CD4-positive, alpha-beta T cell (primary cell): ENCODE data around the gene MYO18A. TPM values are rescaled to one million over a fixed set of nuclear protein-coding genes. Genes with fewer than 3 reads are reported as not detected.

Experiments
- ATAC-seq: fragments of 200-7000 bp; cut with Tn5 transposase; one replicate; pipeline ENCODE4 v1.10.0; 2022; ENCODE audit warnings: mild to moderate bottlenecking; ENCODE audit not compliant: poor library complexity
- CTCF ChIA-PET: fragments of 350-600 bp; sonication (Branson Sonifier 250); formaldehyde crosslinking; loops from one replicate; lab custom pipeline; 2021; ENCODE audit warnings: antibody characterized with exemption, inconsistent platforms; lab: Charles Lee
- POLR2A ChIA-PET: fragments of 350-600 bp; sonication (Branson Sonifier 250); formaldehyde crosslinking; loops from one replicate; lab custom pipeline; 2021; ENCODE audit warnings: antibody characterized with exemption, inconsistent platforms; lab: Charles Lee
- DNase-seq, 14 experiments: peaks; one replicate each; pipeline ENCODE4 v3.0.0-alpha.2; 2013 to 2020; ENCODE audit warnings: mixed read lengths in 2 of 14
- H3K27ac ChIP-seq, 2 donors: one replicate each; pipeline versions ENCODE4 v1.5.1 to v1.7.0; 2013; ENCODE audit warnings: low read length in 2 of 2, low read depth in 1 of 2, mild to moderate bottlenecking in 1 of 2
- H3K27me3 ChIP-seq, 2 experiments: 1 replicate in 1 of 2; 2 replicates in 1 of 2; pipeline versions ENCODE4 v1.6.1 to v1.7.0; 2013; ENCODE audit warnings: low read length in 2 of 2, control low read depth in 1 of 2, mild to moderate bottlenecking in 1 of 2, moderate library complexity in 1 of 2; ENCODE audit not compliant: insufficient read depth in 2 of 2, control insufficient read depth in 1 of 2
- H3K36me3 ChIP-seq: one replicate; pipeline ENCODE4 v1.6.1; 2013; ENCODE audit warnings: low read length, control low read depth; ENCODE audit not compliant: insufficient read depth
- H3K4me1 ChIP-seq: one replicate; pipeline ENCODE4 v1.6.1; 2013; ENCODE audit warnings: low read length, control low read depth; ENCODE audit not compliant: insufficient read depth
- H3K4me3 ChIP-seq: one replicate; pipeline ENCODE4 v1.5.1; 2013; ENCODE audit warnings: mild to moderate bottlenecking, low read length, moderate library complexity
- H3K9me3 ChIP-seq, 2 experiments: 1 replicate in 1 of 2; 2 replicates in 1 of 2; pipeline versions ENCODE4 v1.6.1 to v1.7.0; 2013; ENCODE audit warnings: low read length in 2 of 2, mild to moderate bottlenecking in 2 of 2, control low read depth in 1 of 2, moderate library complexity in 1 of 2; ENCODE audit not compliant: control insufficient read depth in 1 of 2, insufficient read depth in 1 of 2
- H3K27ac Mint-ChIP-seq: one replicate; pipeline ENCODE4 v1.8.0; 2020; ENCODE audit warnings: mixed read lengths
- H3K27me3 Mint-ChIP-seq: one replicate; pipeline ENCODE4 v1.8.0; 2021; ENCODE audit warnings: mixed read lengths
- H3K36me3 Mint-ChIP-seq: one replicate; pipeline ENCODE4 v1.8.0; 2021; ENCODE audit warnings: low read depth, mixed read lengths
- H3K4me1 Mint-ChIP-seq: one replicate; pipeline ENCODE4 v1.8.0; 2021; ENCODE audit warnings: low read depth, mixed read lengths
- H3K4me3 Mint-ChIP-seq: one replicate; pipeline ENCODE4 v1.8.0; 2020; ENCODE audit warnings: mild to moderate bottlenecking, mixed read lengths
- H3K9me3 Mint-ChIP-seq: one replicate; pipeline ENCODE4 v1.8.0; 2020; ENCODE audit warnings: mixed read lengths
- intact Hi-C, 2 experiments: fragments of 100-400 bp; cut with DNase I in 1 of 2; cut with micrococcal nuclease in 1 of 2; formaldehyde crosslinking; loops; one replicate each; pipeline versions ENCODE4 v1.15.1 to v1.9.0; 2023 to 2025; cut with DNase I, micrococcal nuclease
- total RNA-seq, 174 experiments: library from RNA in 2 of 174; stranded (reverse) in 2 of 174; gene quantifications; one replicate each; pipeline ENCODE4 v1.2.3 and lab custom pipeline; 2021 to 2026
- TF ChIP-seq, protein P1 (sequence below): fragments of 200-600 bp; IDR thresholded peaks from one replicate; pipeline ENCODE4 v1.8.0; 2022; ENCODE audit warnings: antibody characterized with exemption, mild to moderate bottlenecking

The MYO18A gene
- total RNA-seq, 2 experiments from 2014 or later: 87.0 to 90.1 TPM

DNA sequence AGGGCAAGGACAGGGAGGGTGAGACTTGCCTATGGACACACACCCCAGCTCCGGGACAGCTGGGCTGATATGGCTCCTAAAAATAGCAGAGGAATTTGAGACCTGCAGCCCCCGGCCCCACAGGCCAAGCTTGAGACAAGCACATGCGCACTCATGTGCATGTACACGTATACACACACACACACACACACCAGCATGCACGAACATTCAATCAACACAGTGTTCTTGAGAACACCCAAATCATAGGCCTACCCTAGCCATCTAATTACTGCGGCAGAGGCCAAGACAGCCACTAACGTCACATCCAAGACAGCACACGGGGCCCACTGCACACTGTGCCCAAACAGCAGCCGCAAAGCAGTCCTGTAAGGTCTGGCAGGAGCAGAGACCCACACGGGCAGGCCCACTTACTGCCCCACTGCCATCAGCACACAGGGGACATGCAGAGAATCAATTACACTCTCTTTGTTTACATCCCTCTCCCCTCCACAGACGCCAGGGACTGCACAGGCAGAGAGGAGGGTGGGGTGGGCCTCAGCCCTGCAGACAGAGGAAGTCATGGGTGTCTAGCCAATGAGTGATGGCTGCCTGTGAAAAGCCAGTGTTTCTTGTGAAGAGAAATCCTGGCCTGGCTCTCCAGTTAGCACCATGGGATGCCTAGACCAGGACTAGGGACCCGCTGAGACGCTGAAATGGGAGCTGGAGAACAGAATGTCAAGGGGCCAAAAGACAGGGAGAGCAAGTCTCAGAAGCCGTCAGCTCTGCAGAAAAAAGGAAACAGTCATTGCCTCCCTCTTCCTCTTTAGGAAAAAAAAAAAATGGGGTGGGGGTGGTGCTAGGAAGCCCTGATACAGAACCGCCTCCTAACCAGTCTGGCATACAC is 39.3 kb downstream of the MYO18A start:
- H3K36me3 Mint-ChIP-seq: peaks cover 17% of the 10 kb centered on the region
- H3K4me3 Mint-ChIP-seq: peak overlapping the region; percentile 91
- H3K27ac ChIP-seq: peak overlapping the region; percentile 78 to 82
- peak overlapping the region; percentile 96 for H3K27ac Mint-ChIP-seq
- no peaks in the 10 kb centered on the region for H3K9me3 ChIP-seq
- no peaks in the 10 kb centered on the region for H3K27me3 Mint-ChIP-seq
- H3K4me1 Mint-ChIP-seq: peaks cover 71% of the 10 kb centered on the region
- CTCF ChIA-PET: interaction anchor here (0.7 to 5.2 kb wide), 8 partner anchors 8 to 154 kb away, joined by 3 to 39 read pairs (median 6); partner anchors contain the start of gene MYO18A
- no peaks in the 10 kb centered on the region for H3K27me3 ChIP-seq
- DNase-seq (peak; percentile 31 to 79 (median 67)), ATAC-seq (peak; percentile 69)
- peak overlapping the region; percentile 64 for H3K4me3 ChIP-seq
- H3K4me1 ChIP-seq: peaks cover 82% of the 10 kb centered on the region
- TF ChIP-seq, protein P1, sequence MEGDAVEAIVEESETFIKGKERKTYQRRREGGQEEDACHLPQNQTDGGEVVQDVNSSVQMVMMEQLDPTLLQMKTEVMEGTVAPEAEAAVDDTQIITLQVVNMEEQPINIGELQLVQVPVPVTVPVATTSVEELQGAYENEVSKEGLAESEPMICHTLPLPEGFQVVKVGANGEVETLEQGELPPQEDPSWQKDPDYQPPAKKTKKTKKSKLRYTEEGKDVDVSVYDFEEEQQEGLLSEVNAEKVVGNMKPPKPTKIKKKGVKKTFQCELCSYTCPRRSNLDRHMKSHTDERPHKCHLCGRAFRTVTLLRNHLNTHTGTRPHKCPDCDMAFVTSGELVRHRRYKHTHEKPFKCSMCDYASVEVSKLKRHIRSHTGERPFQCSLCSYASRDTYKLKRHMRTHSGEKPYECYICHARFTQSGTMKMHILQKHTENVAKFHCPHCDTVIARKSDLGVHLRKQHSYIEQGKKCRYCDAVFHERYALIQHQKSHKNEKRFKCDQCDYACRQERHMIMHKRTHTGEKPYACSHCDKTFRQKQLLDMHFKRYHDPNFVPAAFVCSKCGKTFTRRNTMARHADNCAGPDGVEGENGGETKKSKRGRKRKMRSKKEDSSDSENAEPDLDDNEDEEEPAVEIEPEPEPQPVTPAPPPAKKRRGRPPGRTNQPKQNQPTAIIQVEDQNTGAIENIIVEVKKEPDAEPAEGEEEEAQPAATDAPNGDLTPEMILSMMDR: no peak
- POLR2A ChIA-PET: interaction anchor here (0.7 to 4.7 kb wide), 13 partner anchors 9 to 421 kb away, joined by 3 to 33 read pairs (median 10); partner anchors contain the start of genes MYO18A, NUFIP2, PHF12 and RPL23A
- intact Hi-C loops: loop anchor here in 1 of 2 experiments (1.0 to 2.0 kb wide), 2 partner anchors 16 to 153 kb away; partner anchors contain the start of gene NUFIP2
- H3K36me3 ChIP-seq: peaks cover 12% of the 10 kb centered on the region
- no peaks in the 10 kb centered on the region for H3K9me3 Mint-ChIP-seq

DNA sequence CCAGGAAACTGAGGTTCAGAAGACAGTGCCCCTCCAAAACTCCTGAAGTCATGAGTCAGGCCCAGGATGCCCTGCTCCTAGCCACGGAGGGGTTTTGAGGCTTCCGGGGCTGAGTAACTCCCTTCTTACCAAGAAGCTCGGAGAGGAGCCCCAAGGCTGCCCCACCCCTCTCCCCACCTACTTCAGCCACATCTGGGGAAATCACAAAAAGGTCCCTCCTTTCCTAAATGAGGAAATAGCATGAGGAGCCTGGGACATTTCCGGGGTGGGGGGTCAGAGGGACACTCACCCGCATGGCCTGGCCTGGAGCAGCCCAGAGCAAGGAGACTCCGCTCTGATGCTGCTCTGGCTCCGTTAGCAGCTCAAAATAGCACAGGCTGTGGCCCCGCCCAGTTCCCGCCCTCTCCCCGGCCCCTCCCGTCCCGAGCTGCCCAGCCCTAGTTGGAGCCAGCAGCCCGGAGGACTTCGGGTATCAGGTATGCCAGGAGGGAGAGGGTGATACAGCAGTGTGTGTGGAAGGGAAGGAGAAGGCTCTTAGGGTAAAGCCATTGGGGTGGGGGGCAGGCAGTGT is 40.1 kb downstream of the MYO18A start:
- peaks cover 70% of the 10 kb centered on the region for H3K4me1 Mint-ChIP-seq
- H3K36me3 ChIP-seq: peaks cover 17% of the 10 kb centered on the region
- H3K4me1 ChIP-seq: peaks cover 80% of the 10 kb centered on the region
- no peaks in the 10 kb centered on the region for H3K27me3 Mint-ChIP-seq
- H3K27me3 ChIP-seq: no peaks in the 10 kb centered on the region
- peak overlapping the region; percentile 96 for H3K27ac Mint-ChIP-seq
- H3K4me3 Mint-ChIP-seq: peak overlapping the region; percentile 91
- peaks cover 24% of the 10 kb centered on the region for H3K36me3 Mint-ChIP-seq
- intact Hi-C loops: loop anchor here in 1 of 2 experiments (1.0 to 2.0 kb wide), 2 partner anchors 15 to 154 kb away; partner anchors contain the start of gene NUFIP2
- no peaks in the 10 kb centered on the region for H3K9me3 ChIP-seq
- TF ChIP-seq, protein P1: no peak
- H3K27ac ChIP-seq: peak overlapping the region; percentile 78 to 82
- ChIA-PET CTCF (interaction anchor here (0.8 to 5.2 kb wide), 6 partner anchors 9 to 154 kb away, joined by 3 to 39 read pairs (median 14); partner anchors contain the start of gene MYO18A), POLR2A (interaction anchor here (0.7 to 4.7 kb wide), 14 partner anchors 9 to 420 kb away, joined by 3 to 33 read pairs (median 10); partner anchors contain the start of genes MYO18A, NUFIP2, PHF12 and RPL23A)
- peak; percentile 53 for ATAC-seq
- H3K9me3 Mint-ChIP-seq: no peaks in the 10 kb centered on the region
- DNase-seq: peak; percentile 57 to 90 (median 78)
- H3K4me3 ChIP-seq: peak overlapping the region; percentile 64
